ENCODE data around the gene MGAT5. TPM values are rescaled to one million over a fixed set of nuclear protein-coding genes. Genes with fewer than 3 reads are reported as not detected.

Gene MGAT5
- total RNA-seq, 4 donors from 2014 or later = 16.3 to 37.8 (median 32.5) TPM

GRCh38 chr2:134218930-134219658 is 34.8 kb upstream of the MGAT5 start:
- TF ChIP-seq POLR2A (IDR thresholded peaks at IDR 0.05) (no peak), CTCF (IDR thresholded peaks at IDR 0.05) (no peak)
- 66 to 81% methylated on average over 9 of the region's 9 CpGs for WGBS, 2 donors
- intact Hi-C loops (cut with DNase I; ENCODE audit: low total_unique reads) = no loop called here
- H3K4me3 ChIP-seq (ENCODE audit: low read depth, poor library complexity, severe bottlenecking) = no peak overlapping the region
- DNase-seq (ENCODE audit: low spot score in 2 of 2) = peak in 1 of 2 donors; percentile 29

DNA sequence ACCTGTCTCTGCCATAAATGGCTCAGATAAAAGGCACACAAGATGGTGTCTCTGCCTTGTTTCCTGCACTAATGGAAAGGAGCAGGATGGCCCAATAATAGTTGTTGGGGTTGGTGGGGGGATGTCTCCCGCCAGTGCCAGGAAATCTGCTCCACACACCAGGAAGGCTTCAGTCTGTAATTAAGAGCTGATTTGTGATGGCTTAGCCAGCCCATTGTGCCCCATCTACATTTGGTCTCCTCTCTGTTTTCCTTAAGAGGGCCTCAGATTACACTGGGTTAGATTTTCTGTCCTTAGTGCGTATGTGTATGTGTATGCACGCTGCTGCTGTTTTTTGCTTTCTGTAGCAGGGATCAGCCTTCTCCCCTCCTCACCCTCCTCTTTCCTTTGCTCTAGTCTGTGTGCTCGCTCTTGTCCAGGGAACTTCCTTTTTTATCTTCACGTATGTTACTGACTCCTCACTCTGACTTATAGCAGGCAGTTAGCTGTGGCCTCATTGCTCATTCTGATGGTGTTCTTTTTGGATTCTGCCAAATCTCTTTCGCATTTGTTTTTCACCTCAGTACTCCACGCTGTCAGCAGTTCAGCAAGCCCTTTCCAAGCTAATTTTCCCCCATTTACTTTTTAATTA is 33.4 kb upstream of the MGAT5 start:
- TF ChIP-seq CTCF (IDR thresholded peaks at IDR 0.05) = no peak
- no peak for TF ChIP-seq POLR2A (IDR thresholded peaks at IDR 0.05)
- intact Hi-C loops (cut with DNase I; ENCODE audit: low total_unique reads) = no loop called here
- DNase-seq (ENCODE audit: low spot score in 2 of 2) = no peak
- no peak overlapping the region for H3K4me3 ChIP-seq (ENCODE audit: low read depth, poor library complexity, severe bottlenecking)
- WGBS, 2 donors = 87 to 90% methylated on average over 7 of the region's 7 CpGs

- 79 to 91% methylated on average over 3 of the region's 3 CpGs for WGBS, 2 donors
- no peak overlapping the region for H3K4me3 ChIP-seq (ENCODE audit: low read depth, poor library complexity, severe bottlenecking)
- DNase-seq (ENCODE audit: low spot score in 2 of 2) = no peak
- TF ChIP-seq CTCF (IDR thresholded peaks at IDR 0.05) (no peak), POLR2A (IDR thresholded peaks at IDR 0.05) (no peak)
- intact Hi-C loops (cut with DNase I; ENCODE audit: low total_unique reads) = no loop called here
These were observed 29.9 kb upstream of the MGAT5 start for GRCh38 chr2:134224005-134224404.

GRCh38 chr2:134225173-134225572 is 28.7 kb upstream of the MGAT5 start:
- intact Hi-C loops (cut with DNase I; ENCODE audit: low total_unique reads) = no loop called here
- TF ChIP-seq CTCF (IDR thresholded peaks at IDR 0.05) (no peak), POLR2A (IDR thresholded peaks at IDR 0.05) (no peak)
- no peak for DNase-seq (ENCODE audit: low spot score in 2 of 2)
- no peak overlapping the region for H3K4me3 ChIP-seq (ENCODE audit: low read depth, poor library complexity, severe bottlenecking)
- WGBS, 2 donors = 84 to 98% methylated on average over 2 of the region's 2 CpGs

- intact Hi-C loops (cut with DNase I; ENCODE audit: low total_unique reads) = no loop called here
- 70 to 79% methylated on average over 2 of the region's 2 CpGs for WGBS, 2 donors
- H3K4me3 ChIP-seq (ENCODE audit: low read depth, poor library complexity, severe bottlenecking) = no peak overlapping the region
- DNase-seq (ENCODE audit: low spot score in 2 of 2) = no peak
- TF ChIP-seq POLR2A (IDR thresholded peaks at IDR 0.05) (no peak), CTCF (IDR thresholded peaks at IDR 0.05) (no peak)
These were observed 28.0 kb upstream of the MGAT5 start for GRCh38 chr2:134225841-134226240.
